Measurements from ENCODE around the gene URAD. TPM values are rescaled to one million over a fixed set of nuclear protein-coding genes. Genes with fewer than 3 reads are reported as not detected.
A peak's percentile ranks its signal among the peaks of the same experiment; 100 is the strongest.

URAD gene
- total RNA-seq, 1 donor from 2014 or later: not detected

- Histone ChIP-seq H3K4me3 (no peak overlapping the region), H3K36me3 (no peaks in the 10 kb centered on the region), H3K4me1 (peaks cover 27% of the 10 kb centered on the region), H3K27me3 (ENCODE audit: low read depth) (peaks cover 100% of the 10 kb centered on the region), H3K27ac (replicated peaks) (no peak overlapping the region), H3K9me3 (replicated peaks) (no peaks in the 10 kb centered on the region)
- no peak for TF ChIP-seq CTCF (IDR thresholded peaks at IDR 0.05; ENCODE audit: borderline replicate concordance)
- intact Hi-C loops (cut with micrococcal nuclease): no loop called here
- DNase-seq: no peak
Measured at GRCh38 chr13:27971776-27972477, 16.6 kb downstream of the URAD start.

GRCh38 chr13:27971236-27971645 is 17.3 kb downstream of the URAD start:
- Histone ChIP-seq H3K9me3 (replicated peaks) (no peaks in the 10 kb centered on the region), H3K27ac (replicated peaks) (no peak overlapping the region), H3K36me3 (no peaks in the 10 kb centered on the region), H3K27me3 (ENCODE audit: low read depth) (peaks cover 100% of the 10 kb centered on the region), H3K4me1 (peaks cover 34% of the 10 kb centered on the region), H3K4me3 (no peak overlapping the region)
- intact Hi-C loops (cut with micrococcal nuclease): no loop called here
- no peak for TF ChIP-seq CTCF (IDR thresholded peaks at IDR 0.05; ENCODE audit: borderline replicate concordance)
- DNase-seq: no peak

- H3K9me3 ChIP-seq (replicated peaks): no peaks in the 10 kb centered on the region
- no peak for DNase-seq
- intact Hi-C loops (cut with micrococcal nuclease): no loop called here
- no peaks in the 10 kb centered on the region for H3K36me3 ChIP-seq
- no peak overlapping the region for H3K4me3 ChIP-seq
- peaks cover 32% of the 10 kb centered on the region for H3K4me1 ChIP-seq
- H3K27ac ChIP-seq (replicated peaks): no peak overlapping the region
- TF ChIP-seq CTCF (IDR thresholded peaks at IDR 0.05; ENCODE audit: borderline replicate concordance): no peak
- peaks cover 100% of the 10 kb centered on the region for H3K27me3 ChIP-seq (ENCODE audit: low read depth)
Measured at GRCh38 chr13:27970382-27971235, 17.9 kb downstream of the URAD start.

GRCh38 chr13:27969866-27970229 is 18.6 kb downstream of the URAD start:
- Histone ChIP-seq H3K27me3 (ENCODE audit: low read depth) (peaks cover 100% of the 10 kb centered on the region), H3K9me3 (replicated peaks) (no peaks in the 10 kb centered on the region), H3K27ac (replicated peaks) (no peak overlapping the region), H3K4me3 (no peak overlapping the region), H3K4me1 (peaks cover 31% of the 10 kb centered on the region), H3K36me3 (no peaks in the 10 kb centered on the region)
- no peak for TF ChIP-seq CTCF (IDR thresholded peaks at IDR 0.05; ENCODE audit: borderline replicate concordance)
- intact Hi-C loops (cut with micrococcal nuclease): no loop called here
- DNase-seq: no peak

DNA sequence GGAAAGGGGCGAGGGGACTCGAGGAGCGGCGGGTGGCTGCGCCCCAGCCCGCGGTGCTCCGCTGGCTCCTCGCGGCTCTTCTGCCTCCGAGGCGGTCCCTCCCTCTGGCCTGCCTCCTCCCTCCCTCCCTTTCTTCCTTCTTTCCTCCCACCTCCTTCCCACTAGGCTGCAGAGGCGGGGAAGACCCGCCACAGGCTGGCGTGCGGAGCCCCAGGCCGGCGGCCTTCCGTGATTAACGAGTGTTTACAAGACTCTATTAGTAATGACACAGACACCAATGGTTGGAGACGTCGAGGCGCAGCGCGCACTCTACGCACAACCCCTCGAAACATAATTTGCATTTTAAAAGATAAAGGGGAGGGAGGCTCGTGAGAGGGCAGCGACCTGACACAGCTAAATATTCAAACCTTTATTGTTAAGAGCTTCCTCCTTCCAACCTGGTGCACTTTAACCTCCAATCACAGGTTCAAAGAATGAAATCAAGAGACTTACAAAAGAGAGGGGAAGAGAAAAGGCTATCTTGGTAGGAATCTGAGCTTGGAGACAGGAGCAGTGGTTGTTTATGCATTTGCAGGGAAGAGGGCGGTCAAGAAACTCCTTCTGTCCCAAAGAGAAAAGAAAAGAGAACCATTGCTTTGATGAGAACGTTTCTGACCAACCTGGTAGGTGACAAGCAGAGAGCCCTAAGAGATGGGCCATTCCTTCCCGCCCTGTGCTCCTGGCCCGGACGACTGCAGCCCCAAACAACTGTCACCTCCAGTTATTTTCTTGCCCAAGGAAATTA is 19.2 kb downstream of the URAD start, which contains the start of gene CDX2:
TSS of gene CDX2 (minus strand) at position 234 of the 784 bp plus-strand sequence. CDS start 309 bp downstream, outside the sequence.
- Histone ChIP-seq H3K36me3 (no peaks in the 10 kb centered on the region), H3K4me1 (peaks cover 31% of the 10 kb centered on the region), H3K27me3 (ENCODE audit: low read depth) (peaks cover 100% of the 10 kb centered on the region), H3K27ac (replicated peaks) (no peak within 1 kb of the TSS), H3K9me3 (replicated peaks) (no peaks in the 10 kb centered on the region), H3K4me3 (peak within 1 kb of the TSS; percentile 27)
- no peak for TF ChIP-seq CTCF (IDR thresholded peaks at IDR 0.05; ENCODE audit: borderline replicate concordance)
- intact Hi-C loops (cut with micrococcal nuclease): no loop called here
- DNase-seq: no peak
